HEK293T (cell line): ENCODE results near the gene RNASE2.
"Not testable (repeated sequence)": the region's sequence is repeated elsewhere in the genome, so short reads cannot be mapped to it uniquely, and the experiment has no call there.

Source experiments
- CTCF ChIA-PET: fragments of 350-600 bp; formaldehyde crosslinking; extraction: SDS; loops from one replicate; lab custom pipeline; 2021; ENCODE audit warnings: antibody characterized with exemption, inconsistent platforms; lab: Yijun Ruan, JAX
- POLR2A ChIA-PET: fragments of 350-600 bp; formaldehyde crosslinking; extraction: SDS; loops from one replicate; lab custom pipeline; 2020; ENCODE audit warnings: antibody characterized with exemption, inconsistent platforms; lab: Yijun Ruan, JAX
- DNase-seq: peaks from one replicate; pipeline ENCODE4 v3.0.0; 2012; ENCODE audit warnings: mixed read lengths; ENCODE audit errors: extremely low spot score
- ARNT ChIP-seq: fragments of 450-650 bp; IDR thresholded peaks from 2 replicates; pipeline ENCODE4 v1.6.1; 2017; ENCODE audit warnings: mild to moderate bottlenecking
- BHLHE40 ChIP-seq: fragments of 450-650 bp; IDR thresholded peaks from 2 replicates; pipeline ENCODE4 v1.6.1; 2016; ENCODE audit warnings: mild to moderate bottlenecking, moderate library complexity, borderline replicate concordance
- CTBP1 ChIP-seq: fragments of 450-650 bp; IDR thresholded peaks from 2 replicates; pipeline ENCODE4 v1.6.1; 2016; ENCODE audit warnings: borderline replicate concordance
- ELF4 ChIP-seq: fragments of 450-650 bp; IDR thresholded peaks from 2 replicates; pipeline ENCODE4 v1.6.1; 2017; ENCODE audit warnings: antibody characterized with exemption
- FOXA1 ChIP-seq: fragments of 450-650 bp; IDR thresholded peaks from 2 replicates; pipeline ENCODE4 v1.6.1; 2016; ENCODE audit warnings: mild to moderate bottlenecking
- FOXK2 ChIP-seq: fragments of 450-650 bp; IDR thresholded peaks from 2 replicates; pipeline ENCODE4 v1.6.1; 2016; ENCODE audit warnings: mild to moderate bottlenecking
- FOXM1 ChIP-seq: fragments of 450-650 bp; IDR thresholded peaks from 2 replicates; pipeline ENCODE4 v1.6.1; 2017; ENCODE audit warnings: mild to moderate bottlenecking, borderline replicate concordance
- HDGF ChIP-seq: fragments of 450-650 bp; IDR thresholded peaks from 2 replicates; pipeline ENCODE4 v1.6.1; 2017; ENCODE audit warnings: antibody characterized with exemption, borderline replicate concordance
- L3MBTL2 ChIP-seq: fragments of 450-650 bp; conservative IDR thresholded peaks from 2 replicates; pipeline ENCODE4 v1.6.1; 2016; ENCODE audit warnings: mild to moderate bottlenecking
- LEF1 ChIP-seq: fragments of 450-650 bp; IDR thresholded peaks from 2 replicates; pipeline ENCODE4 v1.6.1; 2017; ENCODE audit warnings: mild to moderate bottlenecking, borderline replicate concordance
- NFRKB ChIP-seq: fragments of 450-650 bp; IDR thresholded peaks from 2 replicates; pipeline ENCODE4 v1.6.1; 2016; ENCODE audit warnings: mild to moderate bottlenecking, moderate library complexity
- SP1 ChIP-seq: fragments of 450-650 bp; IDR thresholded peaks from 2 replicates; pipeline ENCODE4 v1.6.1; 2017
- SUZ12 ChIP-seq: fragments of 450-650 bp; IDR thresholded peaks from 2 replicates; pipeline ENCODE4 v1.6.1; 2016; ENCODE audit warnings: mild to moderate bottlenecking
- TARDBP ChIP-seq: fragments of 450-650 bp; IDR thresholded peaks from 2 replicates; pipeline ENCODE4 v1.6.1; 2016
- ZNF384 ChIP-seq: fragments of 450-650 bp; IDR thresholded peaks from 2 replicates; pipeline ENCODE4 v1.6.1; 2016
- TF ChIP-seq, protein P1 (sequence below): fragments of 450-650 bp; IDR thresholded peaks from 2 replicates; pipeline ENCODE4 v1.6.1; 2016

Gene RNASE2

DNA sequence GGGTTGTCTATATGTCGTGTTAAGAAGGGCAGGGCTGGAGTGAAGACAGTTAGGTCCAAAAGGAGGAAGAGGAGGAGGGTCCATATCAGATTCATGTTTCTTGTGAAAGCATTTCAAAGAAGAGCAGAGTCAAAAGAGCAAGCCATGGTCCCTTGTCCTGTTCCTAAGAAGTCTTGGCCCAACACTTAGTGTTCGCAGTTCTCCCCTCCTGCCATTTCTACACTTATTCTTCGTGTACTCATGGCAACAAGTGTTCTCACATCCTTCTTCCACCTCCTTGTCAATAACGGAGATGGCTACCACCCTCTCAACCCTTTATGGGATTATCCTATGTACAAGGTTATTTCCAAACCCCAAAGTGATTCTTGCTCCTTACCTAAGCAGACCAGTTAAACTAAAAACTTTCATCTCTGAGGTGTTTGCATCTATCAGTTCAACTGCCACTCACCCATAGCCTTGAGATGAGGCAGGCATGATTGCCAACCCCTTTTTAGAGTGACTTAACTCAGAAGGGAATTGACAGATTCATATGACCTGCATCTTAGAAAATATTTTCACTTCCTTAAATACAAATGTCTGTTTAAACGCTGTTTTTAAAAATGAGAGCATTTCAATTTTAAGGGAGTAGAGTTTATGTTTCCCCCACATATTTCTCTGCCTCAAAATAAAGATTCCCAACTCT lies 19.8 kb upstream of the RNASE2 start:
- POLR2A ChIA-PET = no interaction called here
- no peak for DNase-seq
- CTCF ChIA-PET = no interaction called here
- no peak for TF ChIP-seq ARNT
- TF ChIP-seq CTBP1 = no peak
- TF ChIP-seq LEF1 = no peak
- TF ChIP-seq L3MBTL2 = no peak
- TF ChIP-seq BHLHE40 = no peak
- TF ChIP-seq ELF4 = no peak
- TF ChIP-seq TARDBP = no peak
- TF ChIP-seq FOXM1 = no peak
- no peak for TF ChIP-seq ZNF384
- TF ChIP-seq, protein P1, sequence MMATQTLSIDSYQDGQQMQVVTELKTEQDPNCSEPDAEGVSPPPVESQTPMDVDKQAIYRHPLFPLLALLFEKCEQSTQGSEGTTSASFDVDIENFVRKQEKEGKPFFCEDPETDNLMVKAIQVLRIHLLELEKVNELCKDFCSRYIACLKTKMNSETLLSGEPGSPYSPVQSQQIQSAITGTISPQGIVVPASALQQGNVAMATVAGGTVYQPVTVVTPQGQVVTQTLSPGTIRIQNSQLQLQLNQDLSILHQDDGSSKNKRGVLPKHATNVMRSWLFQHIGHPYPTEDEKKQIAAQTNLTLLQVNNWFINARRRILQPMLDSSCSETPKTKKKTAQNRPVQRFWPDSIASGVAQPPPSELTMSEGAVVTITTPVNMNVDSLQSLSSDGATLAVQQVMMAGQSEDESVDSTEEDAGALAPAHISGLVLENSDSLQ = no peak
- TF ChIP-seq FOXA1 = no peak
- TF ChIP-seq HDGF = no peak
- no peak for TF ChIP-seq FOXK2
- TF ChIP-seq SP1 = no peak
- no peak for TF ChIP-seq SUZ12
- TF ChIP-seq NFRKB = no peak

DNA sequence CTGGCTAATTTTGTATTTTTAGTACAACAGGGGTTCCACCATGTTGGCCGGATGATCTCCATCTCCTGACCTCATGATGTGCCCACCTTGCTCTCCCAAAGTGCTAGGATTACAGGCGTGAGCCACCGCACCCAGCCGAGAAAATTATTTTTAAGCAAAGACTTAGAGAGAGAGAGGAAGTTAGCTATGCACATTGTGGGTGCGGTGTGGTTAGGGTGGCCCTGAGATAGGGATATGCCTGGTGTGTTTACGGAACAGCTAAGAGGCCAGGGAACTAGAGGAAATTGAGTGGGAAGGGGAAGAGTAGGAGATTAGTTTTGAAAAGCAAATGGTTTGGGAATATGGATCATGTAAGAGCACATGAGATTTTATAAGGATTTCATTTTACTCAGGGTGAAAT lies 10.1 kb upstream of the RNASE2 start:
- DNase-seq, POLR2A ChIA-PET: not testable (repeated sequence)

DNA sequence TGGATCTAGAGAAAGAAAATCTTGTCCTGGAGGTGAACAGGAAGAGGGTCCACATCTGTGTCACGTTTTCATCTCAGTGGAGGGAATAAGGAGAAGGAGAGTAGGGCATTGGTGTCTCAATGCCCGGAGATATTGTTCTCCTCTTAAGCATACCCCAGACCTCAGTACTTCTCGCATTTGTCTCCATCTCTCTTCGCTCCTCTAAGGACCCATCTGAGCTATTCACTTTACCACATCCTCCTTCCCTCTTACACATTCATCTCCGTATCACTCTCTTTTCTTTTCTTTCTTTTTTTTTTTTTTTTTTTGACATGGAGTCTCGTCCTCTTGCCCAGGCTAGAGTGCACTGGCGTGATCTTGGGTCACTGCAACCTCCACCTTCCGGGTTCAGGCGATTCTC lies 8.6 kb upstream of the RNASE2 start:
- CTCF ChIA-PET, DNase-seq, POLR2A ChIA-PET: not testable (repeated sequence)

More for the DNA sequence above, 10.1 kb upstream of the RNASE2 start:
- CTCF ChIA-PET = interaction anchor here (0.6 kb wide), 1 partner anchor 58 kb away, joined by 3 read pairs; no protein-coding TSS in a partner anchor

DNA sequence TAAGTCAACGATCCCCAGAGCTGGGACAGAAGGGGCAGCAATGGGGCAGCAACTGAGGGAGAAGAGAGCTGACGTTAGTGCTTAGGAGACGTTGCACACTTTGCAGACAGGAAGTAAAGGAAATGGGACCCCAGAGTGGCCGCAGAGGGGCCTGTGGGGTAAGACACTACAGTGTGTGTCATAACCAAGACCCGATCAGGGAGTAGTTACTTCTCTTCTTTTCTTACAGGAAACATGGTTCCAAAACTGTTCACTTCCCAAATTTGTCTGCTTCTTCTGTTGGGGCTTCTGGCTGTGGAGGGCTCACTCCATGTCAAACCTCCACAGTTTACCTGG lies 219 bp downstream of the RNASE2 start:
- CTCF ChIA-PET = not testable (repeated sequence)

DNA sequence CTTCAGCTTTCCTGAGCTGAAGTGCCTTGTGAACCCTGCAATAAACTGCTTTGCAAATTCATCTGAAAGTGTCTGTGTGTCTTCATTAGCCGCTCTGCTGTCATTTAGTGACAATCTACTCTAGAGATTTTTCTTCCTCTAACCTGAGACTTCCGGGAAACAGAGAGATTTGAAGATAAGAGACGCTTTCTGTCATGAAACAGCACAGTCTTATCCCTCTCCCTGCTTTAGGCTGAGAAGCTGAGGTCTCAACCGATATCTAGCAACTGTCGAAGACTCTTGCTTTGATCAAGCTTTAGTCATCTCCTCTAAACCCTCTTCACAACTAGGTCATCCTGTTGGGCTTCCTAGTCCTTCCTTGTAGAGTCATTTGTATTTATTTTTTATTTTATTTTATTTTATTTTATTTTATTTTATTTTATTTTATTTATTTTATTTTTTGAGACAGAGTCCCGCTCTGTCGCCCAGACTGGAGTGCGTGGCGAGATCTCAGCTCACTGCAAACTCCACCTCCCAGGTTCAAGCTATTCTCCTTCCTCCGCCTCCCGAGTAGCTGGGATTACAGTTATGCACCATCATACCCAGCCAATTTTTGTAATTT lies 1.2 kb downstream of the RNASE2 start:
- CTCF ChIA-PET = interaction anchor here (2.0 kb wide), 1 partner anchor 14 kb away, joined by 6 read pairs; no protein-coding TSS in a partner anchor
- POLR2A ChIA-PET = no interaction called here
- DNase-seq = no peak
- TF ChIP-seq ARNT (no peak), BHLHE40 (no peak), ZNF384 (no peak), FOXM1 (no peak), L3MBTL2 (no peak), SP1 (no peak), SUZ12 (no peak), NFRKB (no peak), CTBP1 (no peak), FOXA1 (no peak)

More for the DNA sequence above, 219 bp downstream of the RNASE2 start:
- POLR2A ChIA-PET = interaction anchor here (0.7 kb wide), 1 partner anchor 16 kb away, joined by 4 read pairs; no protein-coding TSS in a partner anchor
- not testable (repeated sequence) for DNase-seq

DNA sequence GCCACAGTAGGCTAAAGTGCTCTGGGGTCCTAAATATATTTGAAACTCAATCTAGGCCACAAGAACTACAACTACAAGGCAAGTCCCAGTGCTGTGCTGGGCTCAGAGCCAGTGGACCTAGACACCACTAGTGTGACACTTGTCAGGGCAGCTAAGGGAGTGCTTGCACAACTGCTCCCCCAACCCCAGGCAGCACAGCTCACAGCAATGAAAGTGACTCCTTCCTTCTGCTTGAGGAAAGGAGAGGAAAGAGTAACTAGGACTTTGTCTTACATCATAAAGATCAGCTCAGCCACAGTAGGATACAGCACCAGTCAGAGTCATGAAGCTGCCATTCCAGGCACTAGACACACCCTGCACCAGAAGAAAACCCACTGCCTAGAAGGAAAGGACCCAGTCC lies 3.7 kb downstream of the RNASE2 start:
- CTCF ChIA-PET = interaction anchor here (5.1 kb wide), 1 partner anchor 12 kb away, joined by 49 read pairs; no protein-coding TSS in a partner anchor
- POLR2A ChIA-PET = interaction anchor here (2.8 kb wide), 1 partner anchor 12 kb away, joined by 30 read pairs; no protein-coding TSS in a partner anchor
- DNase-seq = not testable (repeated sequence)

DNA sequence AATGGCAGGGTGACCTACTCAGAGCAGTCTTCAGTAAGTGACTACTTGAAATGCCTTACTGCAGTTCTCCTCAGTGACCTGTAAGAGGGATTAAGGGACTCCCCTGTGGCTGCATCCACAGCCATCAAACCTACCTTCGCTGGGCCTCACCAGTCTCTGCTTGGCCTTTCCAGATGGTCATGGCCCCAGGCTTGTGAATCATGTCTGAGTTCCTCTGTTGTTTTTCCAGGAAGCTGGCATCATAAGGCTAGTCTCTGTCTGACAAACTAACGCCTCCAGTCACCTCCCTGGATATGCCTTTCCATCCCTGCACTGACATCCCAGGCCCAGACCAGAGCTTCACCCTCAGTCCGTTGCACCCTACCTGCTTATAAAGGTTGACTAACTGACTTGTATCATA lies 14.0 kb downstream of the RNASE2 start:
- DNase-seq = no peak
- CTCF ChIA-PET = no interaction called here
- POLR2A ChIA-PET = interaction anchor here (3.3 kb wide), 1 partner anchor 9 kb away, joined by 30 read pairs; no protein-coding TSS in a partner anchor
- TF ChIP-seq HDGF (no peak), BHLHE40 (no peak), ARNT (no peak), ELF4 (no peak), SUZ12 (no peak)
- TF ChIP-seq, protein P1 = no peak

DNA sequence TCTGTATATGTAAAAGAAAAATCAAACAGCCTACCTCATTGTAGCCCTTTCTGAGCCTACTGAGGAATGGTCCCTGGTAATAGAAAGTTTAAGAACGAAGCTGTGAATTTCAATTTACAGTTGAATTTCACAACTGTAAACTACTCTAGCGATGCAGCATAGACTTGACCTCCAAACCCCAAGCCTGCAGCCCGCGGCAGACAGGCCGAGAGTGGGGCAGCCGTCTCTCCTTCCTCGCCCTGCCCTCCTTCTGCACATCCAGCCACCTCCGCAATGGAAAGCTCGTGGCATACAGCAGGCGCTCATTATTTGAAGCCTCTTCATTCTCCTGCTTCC lies 15.3 kb downstream of the RNASE2 start:
- TF ChIP-seq CTBP1 (no peak), ARNT (no peak), SUZ12 (no peak), HDGF (no peak), ZNF384 (no peak), SP1 (no peak), L3MBTL2 (no peak), FOXM1 (no peak), FOXK2 (no peak), LEF1 (no peak), FOXA1 (no peak), TARDBP (no peak), BHLHE40 (no peak)
- TF ChIP-seq, protein P1 = no peak
- ChIA-PET POLR2A (interaction anchor here (0.7 to 3.3 kb wide), 24 partner anchors 8 to 292 kb away, joined by 3 to 30 read pairs (median 4); partner anchors contain the start of genes RNASE2 and SLC39A2), CTCF (interaction anchor here (0.6 to 3.8 kb wide), 44 partner anchors 10 to 1959 kb away, joined by 3 to 49 read pairs (median 3); partner anchors contain the start of genes RNASE3, RNASE4 and SLC39A2)
- DNase-seq = no peak
